GM13976 (cell line): ENCODE results near the gene STK10.
A peak's percentile ranks its signal among the peaks of the same experiment; 100 is the strongest.

ENCODE experiments used
- DNase-seq: peaks from one replicate; pipeline ENCODE4 v3.0.0; 2012; ENCODE audit warnings: low spot score
- CTCF ChIP-seq: IDR thresholded peaks from 2 replicates; pipeline ENCODE4 v1.5.1; 2012; ENCODE audit warnings: borderline replicate concordance, mild to moderate bottlenecking; ENCODE audit not compliant: insufficient read depth; ENCODE audit errors: extremely low read depth, missing control alignments, control extremely low read depth
- in situ Hi-C: fragments of 300-500 bp; cut with MboI; formaldehyde crosslinking; loops from one replicate; pipeline ENCODE4 v1.12.0; 2022; ENCODE audit warnings: low sequenced_read_pairs, mixed read lengths, inconsistent platforms; ENCODE audit not compliant: unreplicated experiment

STK10 gene

GRCh38 chr5:172064358-172064757 is 123.7 kb downstream of the STK10 start:
- TF ChIP-seq CTCF, result no peak
- DNase-seq, result peak; percentile 12
- in situ Hi-C loops, result no loop called here

- TF ChIP-seq CTCF, result no peak
- DNase-seq, result peak; percentile 13
- in situ Hi-C loops, result no loop called here
These were observed 124.4 kb downstream of the STK10 start for GRCh38 chr5:172063463-172064235.

- TF ChIP-seq CTCF, result no peak
- no peak for DNase-seq
- in situ Hi-C loops, result no loop called here
These were observed 128.3 kb downstream of the STK10 start for GRCh38 chr5:172059661-172060100.

GRCh38 chr5:172058088-172058487 is 129.9 kb downstream of the STK10 start:
- no peak for TF ChIP-seq CTCF
- in situ Hi-C loops, result no loop called here
- no peak for DNase-seq

GRCh38 chr5:172055996-172056395 is 132.0 kb downstream of the STK10 start:
- DNase-seq, result no peak
- no peak for TF ChIP-seq CTCF
- in situ Hi-C loops, result no loop called here

- in situ Hi-C loops, result no loop called here
- TF ChIP-seq CTCF, result no peak
- DNase-seq, result no peak
These were observed 132.6 kb downstream of the STK10 start for GRCh38 chr5:172055421-172055820.
